Measurements from ENCODE around the gene RSPH3. TPM values are rescaled to one million over a fixed set of nuclear protein-coding genes. Genes with fewer than 3 reads are reported as not detected.

Gene RSPH3
- polyA plus RNA-seq, 1 experiment, result 2.3 TPM

- Histone ChIP-seq H3K27me3 (ENCODE audit: control insufficient read depth, insufficient read depth, low read length) (0 out of 2 replicates have a peak, but pooled peaks cover 2% of the 10 kb centered on the region), H3K4me3 (ENCODE audit: low read depth, low read length) (no peak overlapping the region), H3K36me3 (ENCODE audit: control insufficient read depth, insufficient read depth, low read length) (no peaks in the 10 kb centered on the region)
- POLR2A ChIA-PET, result no interaction called here
- CTCF ChIA-PET, result interaction anchor here (1.0 to 2.2 kb wide), 2 partner anchors 16 to 111 kb away, joined by 3 to 6 read pairs; no protein-coding TSS in a partner anchor
- no peak for DNase-seq (ENCODE audit: low read depth)
- TF ChIP-seq CTCF (IDR thresholded peaks at IDR 0.05; ENCODE audit: insufficient read depth, low read depth, low read length), result no peak
Measured at GRCh38 chr6:159023893-159024292, 23.9 kb upstream of the RSPH3 start.

- Histone ChIP-seq H3K27me3 (ENCODE audit: control insufficient read depth, insufficient read depth, low read length) (0 out of 2 replicates have a peak, but pooled peaks cover 2% of the 10 kb centered on the region), H3K36me3 (ENCODE audit: control insufficient read depth, insufficient read depth, low read length) (no peaks in the 10 kb centered on the region), H3K4me3 (ENCODE audit: low read depth, low read length) (no peak overlapping the region)
- no peak for DNase-seq (ENCODE audit: low read depth)
- ChIA-PET CTCF (interaction anchor here (2.9 to 3.2 kb wide), 2 partner anchors 22 to 114 kb away, joined by 11 to 12 read pairs; no protein-coding TSS in a partner anchor), POLR2A (no interaction called here)
- TF ChIP-seq CTCF (IDR thresholded peaks at IDR 0.05; ENCODE audit: insufficient read depth, low read depth, low read length), result no peak
Measured at GRCh38 chr6:159020011-159020410, 20.0 kb upstream of the RSPH3 start.

- TF ChIP-seq CTCF (IDR thresholded peaks at IDR 0.05; ENCODE audit: insufficient read depth, low read depth, low read length), result no peak
- POLR2A ChIA-PET, result no interaction called here
- Histone ChIP-seq H3K36me3 (ENCODE audit: control insufficient read depth, insufficient read depth, low read length) (no peaks in the 10 kb centered on the region), H3K27me3 (ENCODE audit: control insufficient read depth, insufficient read depth, low read length) (0 out of 2 replicates have a peak, but pooled peaks cover 2% of the 10 kb centered on the region), H3K4me3 (ENCODE audit: low read depth, low read length) (no peak overlapping the region)
- DNase-seq (ENCODE audit: low read depth), result no peak
- CTCF ChIA-PET, result interaction anchor here (1.4 to 3.2 kb wide), 4 partner anchors 9 to 116 kb away, joined by 3 to 12 read pairs (median 6); no protein-coding TSS in a partner anchor
Measured at GRCh38 chr6:159017757-159018559, 18.0 kb upstream of the RSPH3 start.

- no peak overlapping the region for H3K4me3 ChIP-seq (ENCODE audit: low read depth, low read length)
- 0 out of 2 replicates have a peak, but pooled peaks cover 2% of the 10 kb centered on the region for H3K27me3 ChIP-seq (ENCODE audit: control insufficient read depth, insufficient read depth, low read length)
- no peak for TF ChIP-seq CTCF (IDR thresholded peaks at IDR 0.05; ENCODE audit: insufficient read depth, low read depth, low read length)
- POLR2A ChIA-PET, result no interaction called here
- H3K36me3 ChIP-seq (ENCODE audit: control insufficient read depth, insufficient read depth, low read length), result no peaks in the 10 kb centered on the region
- CTCF ChIA-PET, result interaction anchor here (1.1 kb wide), 1 partner anchor 91 kb away, joined by 3 read pairs; no protein-coding TSS in a partner anchor
- no peak for DNase-seq (ENCODE audit: low read depth)
Measured at GRCh38 chr6:159014406-159014805, 14.4 kb upstream of the RSPH3 start.

GRCh38 chr6:159013229-159013628, 13.2 kb upstream of the RSPH3 start:
- CTCF ChIA-PET, result interaction anchor here (0.7 to 7.8 kb wide), 5 partner anchors 13 to 129 kb away, joined by 3 to 111 read pairs (median 4); partner anchors contain the start of gene RSPH3

More at GRCh38 chr6:159013229-159013628, 13.2 kb upstream of the RSPH3 start:
- DNase-seq (ENCODE audit: low read depth), result no peak
- H3K4me3 ChIP-seq (ENCODE audit: low read depth, low read length), result no peak overlapping the region
- TF ChIP-seq CTCF (IDR thresholded peaks at IDR 0.05; ENCODE audit: insufficient read depth, low read depth, low read length), result no peak
- H3K36me3 ChIP-seq (ENCODE audit: control insufficient read depth, insufficient read depth, low read length), result no peaks in the 10 kb centered on the region
- POLR2A ChIA-PET, result no interaction called here
- H3K27me3 ChIP-seq (ENCODE audit: control insufficient read depth, insufficient read depth, low read length), result no peaks in the 10 kb centered on the region

All from BJ (cell line).